ENCODE measurements around the gene BRD4.
A peak's percentile ranks its signal among the peaks of the same experiment; 100 is the strongest.

The BRD4 gene

DNA sequence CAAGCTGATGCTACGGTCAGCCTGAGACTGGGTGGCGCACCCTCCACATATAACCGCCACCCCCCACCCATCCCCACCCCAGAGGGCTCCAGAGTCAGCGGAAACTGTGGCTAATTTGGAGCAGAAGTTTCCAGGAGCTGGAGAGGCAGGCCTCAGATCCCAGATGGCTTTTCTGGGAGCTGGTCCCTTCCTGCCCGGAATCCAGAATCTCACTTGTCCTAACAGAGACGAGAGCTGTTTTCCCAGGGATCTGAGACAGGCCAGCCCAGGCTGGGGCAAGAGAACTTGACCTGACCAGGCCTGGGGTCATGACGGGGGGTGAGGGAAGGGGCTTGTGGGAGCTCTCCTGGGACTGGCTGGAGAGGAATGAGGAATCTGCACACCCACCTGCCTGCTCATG lies 106.6 kb downstream of the BRD4 start:
- DNase-seq (ENCODE audit: low spot score): no peak

DNA sequence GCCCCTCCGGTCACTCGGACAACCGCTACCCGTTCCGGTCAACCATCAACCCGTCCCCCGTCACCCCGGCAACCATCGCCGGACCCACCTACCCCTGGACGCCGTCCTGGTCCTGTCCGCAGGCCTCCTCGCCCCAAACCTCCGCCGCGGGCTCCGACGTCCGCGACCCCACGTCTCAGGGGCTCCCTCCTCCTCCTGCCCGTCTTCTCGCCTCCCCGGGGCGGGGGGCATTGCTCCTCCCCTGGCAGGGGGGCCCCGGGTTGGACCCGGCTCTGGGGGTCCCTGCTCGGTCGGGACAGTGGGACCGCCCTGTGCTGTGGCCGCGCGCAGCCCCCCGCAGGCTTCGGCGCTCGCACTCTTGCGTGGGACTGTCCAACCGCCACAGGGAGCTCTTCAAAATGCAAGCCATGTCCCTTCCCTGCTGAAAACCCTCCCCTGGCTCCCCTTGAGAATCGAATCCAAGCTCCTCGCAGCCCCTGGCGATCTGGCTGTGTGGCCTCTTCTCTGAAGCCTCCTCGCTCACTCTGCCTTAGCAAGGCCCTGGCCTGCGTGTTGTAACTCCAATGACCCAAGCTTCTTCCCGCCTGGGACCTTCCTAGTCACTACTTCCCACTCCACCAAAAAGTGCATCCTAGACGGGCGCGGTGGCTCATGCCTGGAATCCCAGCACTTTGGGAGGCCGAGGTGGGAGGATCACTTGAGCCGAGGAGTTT lies 108.5 kb downstream of the BRD4 start:
- no peak for DNase-seq (ENCODE audit: low spot score)

DNA sequence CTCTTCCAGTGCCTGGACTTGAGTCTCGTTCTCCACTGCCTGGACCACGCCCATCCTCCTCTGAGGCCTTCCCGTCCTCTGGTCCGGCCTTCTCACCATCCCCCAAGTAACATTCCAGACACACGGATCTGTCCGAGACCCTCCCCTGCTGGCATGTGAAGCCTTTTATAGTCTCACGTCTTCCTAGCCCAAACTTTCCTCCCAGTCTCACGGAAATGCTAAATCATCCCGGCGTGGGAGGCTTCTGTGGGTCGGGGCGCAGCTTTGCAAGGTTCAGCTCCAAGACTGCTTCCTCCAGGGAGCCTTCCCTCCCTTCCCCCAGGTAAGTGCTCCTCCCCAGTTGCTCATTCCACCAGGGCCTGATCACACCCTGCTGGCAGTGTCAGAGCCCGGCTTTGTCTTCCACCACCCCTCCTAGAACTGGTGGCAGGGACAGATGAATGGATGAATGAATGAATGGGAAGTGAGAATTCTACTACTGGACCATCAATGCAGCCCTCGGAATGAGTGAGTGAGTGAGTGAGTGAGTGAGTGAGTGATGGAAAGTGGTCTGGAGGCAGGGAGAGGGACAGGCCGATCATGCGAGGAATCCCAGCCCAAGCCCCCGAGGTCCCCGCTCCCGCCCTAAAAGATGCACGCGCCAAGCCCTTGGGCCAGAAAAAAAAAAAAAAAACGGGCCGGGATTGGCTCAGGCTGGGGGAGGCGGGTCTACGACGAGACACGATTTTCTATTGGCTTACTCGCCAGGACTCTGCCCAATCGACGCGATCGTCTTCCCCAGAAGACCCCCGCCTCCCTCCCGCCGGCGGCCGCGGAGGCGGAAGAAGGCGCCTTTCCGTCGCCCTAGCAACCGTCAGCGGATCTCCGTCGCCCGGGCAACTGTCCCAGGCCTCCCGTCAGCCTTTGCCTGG lies 109.3 kb downstream of the BRD4 start:
- DNase-seq (ENCODE audit: low spot score): peak; percentile 83

DNA sequence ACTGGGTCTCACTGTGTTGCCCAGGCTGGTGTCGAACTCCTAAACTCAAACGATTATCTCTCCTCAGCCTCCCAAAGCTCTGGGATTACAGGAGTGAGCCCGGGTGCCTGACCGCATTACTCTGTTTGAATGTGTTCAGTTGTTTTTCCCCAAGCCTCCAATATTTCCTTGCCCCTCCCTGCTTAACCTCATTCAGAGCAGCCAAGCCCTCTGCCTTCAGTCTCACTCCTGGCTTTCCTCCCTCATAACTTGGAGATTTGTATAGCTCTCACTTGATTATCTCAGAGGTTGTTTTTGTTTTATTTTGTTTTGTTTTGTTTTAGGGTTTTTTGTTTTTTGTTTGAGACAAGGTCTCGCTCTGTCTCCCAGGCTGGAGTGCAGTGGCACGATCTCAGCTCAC lies 111.5 kb downstream of the BRD4 start:
- no peak for DNase-seq (ENCODE audit: low spot score)

DNA sequence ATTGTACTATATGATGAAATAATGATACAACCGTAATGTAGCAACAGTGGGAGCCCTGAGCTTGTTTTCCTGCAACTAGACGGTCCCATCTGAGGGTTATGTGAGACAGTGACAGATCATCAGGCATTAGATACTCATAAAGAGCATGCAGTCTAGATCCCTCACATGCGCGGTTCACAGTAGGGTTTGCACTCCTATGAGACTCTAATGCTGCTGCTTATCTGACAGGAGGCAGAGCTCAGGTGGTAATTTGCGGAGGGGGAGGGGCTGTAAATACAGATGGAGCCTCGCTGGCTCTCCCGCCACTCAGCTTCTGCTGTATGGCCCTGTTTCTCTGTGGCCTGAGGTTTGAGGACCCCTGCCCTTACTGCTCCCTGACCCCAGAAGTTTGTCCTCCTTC lies 113.8 kb downstream of the BRD4 start:
- DNase-seq (ENCODE audit: low spot score): no peak

DNA sequence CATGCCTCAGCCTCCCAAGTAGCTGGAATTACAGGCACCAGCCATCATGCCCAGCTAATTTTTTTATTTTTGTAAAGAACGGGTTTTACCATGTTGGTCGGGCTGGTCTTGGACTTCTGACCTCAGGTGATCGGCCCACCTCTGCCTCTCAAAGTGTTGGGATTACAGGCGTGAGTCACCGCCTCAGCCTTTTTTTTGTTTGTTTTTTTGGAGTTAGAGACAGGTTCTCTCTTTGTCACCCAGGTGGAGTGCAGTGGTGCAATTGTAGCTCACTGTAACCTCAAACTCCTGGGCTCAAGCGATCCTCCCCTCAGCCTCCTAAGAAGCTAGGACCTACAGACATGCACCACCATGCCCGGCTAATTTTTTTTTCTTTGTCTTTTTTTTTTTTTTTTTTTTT lies 116.0 kb downstream of the BRD4 start:
- DNase-seq (ENCODE audit: low spot score): no peak

DNA sequence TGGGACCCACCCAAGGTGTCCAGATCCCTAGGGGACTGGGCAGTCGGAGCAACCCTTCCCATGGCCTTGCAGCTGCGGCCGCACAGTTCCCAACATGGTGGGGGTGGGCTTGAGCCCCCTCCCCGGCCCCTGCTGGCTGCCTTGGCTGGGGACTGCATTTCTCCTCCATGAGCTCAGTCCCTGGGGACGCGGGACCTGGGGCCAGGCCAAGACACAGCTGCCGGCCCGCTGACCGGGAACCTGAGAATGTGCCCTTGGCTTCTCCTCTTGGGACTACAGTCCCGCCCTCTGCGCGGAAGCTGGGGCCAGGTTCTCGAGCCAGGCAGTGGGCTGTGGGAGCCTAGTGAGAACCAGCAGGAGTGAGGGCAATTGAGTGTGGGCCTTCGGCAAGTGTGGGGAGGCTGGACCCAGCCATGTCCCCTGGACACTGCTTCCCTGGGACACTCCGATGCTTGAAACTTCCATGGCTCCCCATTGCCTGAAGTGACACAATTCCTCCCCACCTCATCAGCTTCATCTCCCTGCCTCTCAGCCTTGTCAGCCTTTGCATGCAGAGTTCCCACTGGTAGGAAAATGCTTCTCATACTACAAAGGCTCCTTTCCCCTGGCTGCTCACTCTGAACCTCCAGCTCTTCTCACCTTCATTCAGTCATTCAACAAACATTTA lies 118.5 kb downstream of the BRD4 start:
- DNase-seq (ENCODE audit: low spot score): no peak

DNA sequence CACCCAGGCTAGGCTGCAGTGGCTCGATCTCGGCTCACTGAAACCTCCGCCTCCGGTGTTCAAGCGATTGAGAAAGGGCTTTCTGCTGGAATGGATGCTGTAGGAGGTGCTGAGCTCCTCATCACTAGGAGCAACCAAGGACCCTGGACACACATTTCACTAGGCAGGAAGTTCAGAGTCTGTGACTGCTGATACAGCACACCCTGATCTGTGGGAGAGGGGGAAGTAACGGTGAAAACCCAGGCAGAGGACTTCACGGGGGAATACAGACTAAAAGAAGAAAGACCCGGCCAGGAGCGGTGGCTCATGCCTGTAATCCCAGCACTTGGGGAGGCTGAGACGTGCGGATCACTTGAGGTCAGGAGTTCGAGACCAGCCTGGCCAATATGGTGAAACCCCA lies 119.6 kb downstream of the BRD4 start:
- no peak for DNase-seq (ENCODE audit: low spot score)

DNA sequence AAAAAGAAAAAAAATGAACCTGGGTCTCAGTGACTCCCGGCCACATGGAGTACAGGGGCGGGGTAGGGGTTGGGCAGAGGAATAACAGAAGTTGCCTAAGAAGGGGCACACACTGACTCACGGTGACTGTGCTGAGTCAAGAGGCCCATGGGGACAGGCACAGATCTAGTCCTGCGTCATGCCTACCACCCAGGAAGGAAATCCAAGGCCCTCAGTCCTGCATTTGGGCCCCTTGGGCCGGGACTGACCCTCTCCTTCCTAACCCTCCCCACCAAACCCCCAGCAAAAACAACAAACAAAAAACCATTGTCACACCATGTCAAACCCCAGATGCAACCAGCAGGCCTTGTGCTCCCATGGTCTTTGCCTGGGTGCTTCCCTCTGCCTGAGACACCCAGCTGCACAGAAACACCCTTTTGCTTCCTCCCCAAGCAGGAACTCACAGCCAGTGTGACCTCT lies 122.0 kb downstream of the BRD4 start:
- no peak for DNase-seq (ENCODE audit: low spot score)

DNA sequence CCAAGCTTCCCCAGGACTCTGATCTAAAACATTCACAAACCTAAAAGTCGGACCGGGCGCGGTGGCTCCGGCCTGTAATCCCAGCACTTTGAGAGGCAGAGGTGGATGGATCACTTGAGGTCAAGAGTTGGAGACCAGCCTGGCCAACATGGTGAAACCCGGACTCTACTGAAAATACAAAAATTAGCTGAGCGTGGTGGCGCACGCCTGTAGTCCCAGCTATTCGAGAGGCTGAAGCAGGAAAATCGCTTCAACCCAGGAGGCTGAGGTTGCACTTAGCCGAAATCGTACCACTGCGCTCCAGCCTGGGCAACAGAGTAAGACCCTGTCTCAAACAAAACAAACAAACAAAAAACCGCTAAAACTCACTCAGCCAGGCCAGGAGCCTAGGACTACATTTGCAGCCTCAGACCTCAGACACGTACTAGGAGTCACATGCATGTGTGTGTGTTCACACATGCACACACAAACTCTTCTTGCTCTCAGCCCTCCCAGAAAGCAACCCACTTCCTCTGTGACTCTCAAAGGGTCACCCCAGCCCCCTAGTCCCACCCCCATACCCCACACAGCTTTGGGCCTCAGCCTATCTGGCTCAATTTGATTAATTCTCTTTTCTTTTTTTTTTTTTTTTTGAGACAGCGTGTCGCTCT lies 130.8 kb downstream of the BRD4 start:
- DNase-seq (ENCODE audit: low spot score): no peak

DNA sequence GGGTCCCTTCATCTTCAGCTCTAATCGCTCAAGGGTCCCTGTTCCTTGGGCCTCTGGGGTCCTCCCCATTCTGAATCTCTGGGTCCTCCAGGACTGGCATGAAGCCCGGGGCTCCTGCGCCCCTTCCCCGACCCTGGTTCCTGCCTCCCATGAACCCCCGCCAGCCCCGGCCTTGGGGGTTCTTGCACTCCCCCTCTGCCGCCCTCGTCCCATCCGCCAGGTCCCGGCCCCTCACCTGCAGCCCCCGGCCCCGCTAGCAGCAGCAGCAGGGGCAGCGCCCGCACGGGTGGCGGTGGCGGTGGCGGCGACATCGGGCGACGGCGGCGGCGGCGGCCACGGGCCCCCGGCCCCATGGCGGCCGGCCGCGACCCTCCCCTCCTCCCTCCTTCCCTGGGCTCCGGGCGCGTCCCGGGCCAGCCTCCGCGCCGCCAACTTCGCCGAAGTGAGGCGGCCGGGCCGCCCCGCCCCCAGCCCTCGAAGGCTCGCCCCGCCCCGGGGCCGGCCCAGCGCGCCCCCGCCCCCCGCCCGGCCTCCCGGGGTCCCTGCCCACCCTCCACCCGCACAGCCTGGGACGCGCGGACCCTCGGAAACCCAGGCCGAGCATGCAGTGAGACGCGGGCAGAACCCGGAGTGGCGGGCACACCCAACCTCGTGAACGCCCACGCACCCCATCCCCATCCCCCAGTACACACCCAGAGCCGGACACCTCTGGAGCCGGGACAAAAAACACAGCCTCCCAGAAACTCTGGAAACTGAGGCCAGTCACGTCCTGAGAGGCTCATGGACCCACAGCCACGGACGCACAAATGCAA lies 131.6 kb downstream of the BRD4 start, which contains the start of gene NOTCH3:
Gene NOTCH3 (minus strand): TSS at position 443 of the 812 bp plus-strand sequence. CDS start 90 bp downstream, at position 353.
- DNase-seq (ENCODE audit: low spot score): no peak

DNA sequence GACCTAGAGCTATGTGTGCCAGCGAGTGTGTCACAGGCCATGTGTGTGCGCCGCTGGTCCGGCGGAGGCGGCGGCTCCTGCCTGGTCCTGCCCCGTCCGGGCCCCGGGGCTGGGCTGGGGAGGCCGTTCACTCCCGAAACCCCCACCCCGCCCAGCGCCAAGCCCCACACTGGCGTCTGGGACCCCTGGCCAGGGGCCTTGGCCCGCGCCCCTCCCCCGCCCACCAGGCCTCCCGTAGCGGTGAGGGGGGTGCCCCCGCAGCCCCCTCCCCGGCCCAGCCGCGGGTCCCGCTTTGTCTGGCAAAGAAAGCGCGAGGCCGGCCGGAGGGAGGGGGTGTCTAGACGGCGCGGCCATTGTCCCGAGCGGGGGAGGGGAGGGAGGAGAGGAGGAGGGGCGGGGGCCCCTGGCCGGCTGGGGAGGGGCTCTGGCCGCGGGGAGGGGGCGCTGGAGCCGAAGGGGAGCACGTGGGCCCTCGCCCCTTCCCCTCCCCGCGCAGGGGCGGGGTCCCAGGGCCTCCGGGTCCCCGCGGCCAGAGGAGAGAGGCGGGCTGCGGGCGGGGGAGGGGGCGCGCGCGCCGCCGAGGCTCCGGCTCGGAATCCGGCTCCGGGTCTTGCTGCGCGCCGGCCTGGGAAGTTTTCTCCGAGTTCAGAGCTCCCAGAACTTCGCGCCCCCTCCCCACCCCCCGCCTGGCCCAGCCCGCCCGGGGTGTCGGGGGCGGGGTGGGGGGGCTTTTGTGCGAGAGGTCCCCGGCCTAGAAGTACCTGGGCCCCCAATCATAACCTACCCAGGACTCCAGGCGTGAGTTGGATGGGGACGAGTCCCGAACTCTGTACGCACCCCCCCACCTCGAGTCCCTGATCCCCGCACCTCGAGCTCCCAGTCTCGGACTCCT lies 132.4 kb downstream of the BRD4 start:
- DNase-seq (ENCODE audit: low spot score): no peak

DNA sequence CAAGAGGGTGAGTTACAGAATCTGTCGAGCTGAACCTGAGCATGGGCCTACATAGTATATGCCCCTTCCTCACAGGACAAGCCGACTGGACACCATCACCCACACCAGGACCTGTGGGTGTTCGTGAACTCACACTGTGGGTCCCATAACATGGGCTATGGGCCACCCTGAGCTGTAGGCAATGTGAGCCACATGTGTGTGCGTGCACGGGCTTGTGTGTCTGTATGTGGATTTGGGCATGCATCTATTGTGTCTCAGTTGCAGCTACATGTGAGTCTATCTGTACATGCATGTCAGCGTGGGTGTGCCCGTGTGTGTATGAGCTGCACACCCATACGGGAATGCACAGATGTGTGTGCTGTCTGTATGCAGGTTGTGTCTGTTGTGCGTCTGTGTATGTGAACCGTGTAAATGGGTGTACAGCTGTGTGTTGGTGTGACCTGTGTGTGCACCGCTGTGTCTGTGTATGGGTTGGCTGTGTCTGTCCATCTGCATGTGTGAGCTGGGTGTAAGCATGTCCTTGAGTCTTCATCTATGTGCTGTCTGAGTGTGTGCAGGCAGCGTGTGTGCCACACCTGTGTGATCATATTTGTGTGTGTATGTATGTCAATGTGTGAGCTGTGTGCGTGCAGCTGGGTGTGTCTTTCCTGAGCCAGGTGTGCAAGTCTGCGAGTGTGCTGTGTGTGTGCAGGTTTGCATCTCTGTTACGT lies 133.2 kb downstream of the BRD4 start:
- no peak for DNase-seq (ENCODE audit: low spot score)

DNA sequence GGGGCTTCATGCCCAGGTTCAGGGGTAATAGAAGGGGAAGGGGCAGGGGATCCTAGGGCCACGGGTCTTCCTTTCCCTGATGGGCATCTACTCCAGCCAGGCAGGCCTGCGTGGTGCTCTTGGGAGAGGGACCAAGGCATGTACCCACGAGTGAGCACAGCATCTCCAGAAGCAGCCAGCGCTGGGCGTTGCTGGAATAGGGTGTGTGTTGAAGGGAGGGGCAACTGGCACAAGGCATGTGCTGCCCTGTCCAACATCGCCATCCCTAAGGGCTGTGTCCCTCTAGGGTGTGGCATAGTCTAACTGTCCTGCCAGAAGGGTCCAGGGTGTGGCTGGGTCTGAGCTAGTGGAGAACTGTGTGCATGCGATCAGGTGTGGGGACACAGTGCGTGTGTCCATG lies 134.4 kb downstream of the BRD4 start:
- DNase-seq (ENCODE audit: low spot score): no peak

DNA sequence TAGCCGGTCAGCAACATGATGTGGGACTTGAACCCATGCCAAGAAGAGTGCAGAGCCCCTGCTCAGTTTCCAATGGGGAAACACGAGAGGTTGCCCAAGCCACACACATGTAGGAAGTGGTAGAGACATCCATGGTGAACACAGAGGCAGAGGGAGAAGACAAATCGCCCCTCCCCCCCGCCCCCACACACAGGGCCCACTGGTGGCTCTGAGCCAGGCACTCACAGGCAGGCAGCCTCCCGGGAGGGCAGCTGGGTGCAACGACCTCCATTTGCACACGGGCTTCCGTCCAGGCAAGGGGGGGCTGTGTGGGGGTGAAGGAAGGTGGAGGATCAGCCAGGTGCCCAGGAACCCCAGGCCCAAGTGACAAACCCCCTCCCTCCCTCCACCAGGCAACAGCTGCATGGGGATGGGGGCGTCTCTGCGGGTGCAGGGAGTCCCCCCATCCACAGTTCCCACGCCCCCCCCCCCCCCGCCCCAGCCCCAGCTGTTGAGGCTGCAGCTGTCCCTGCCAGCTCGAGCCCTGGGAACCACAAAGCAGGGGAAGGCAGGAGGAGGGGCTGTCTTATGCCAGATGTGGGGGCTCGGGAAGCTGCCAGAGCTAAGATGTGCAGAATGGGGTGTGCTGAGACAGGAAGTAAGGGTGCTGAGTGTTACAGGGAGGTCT lies 134.9 kb downstream of the BRD4 start:
- DNase-seq (ENCODE audit: low spot score): no peak

DNA sequence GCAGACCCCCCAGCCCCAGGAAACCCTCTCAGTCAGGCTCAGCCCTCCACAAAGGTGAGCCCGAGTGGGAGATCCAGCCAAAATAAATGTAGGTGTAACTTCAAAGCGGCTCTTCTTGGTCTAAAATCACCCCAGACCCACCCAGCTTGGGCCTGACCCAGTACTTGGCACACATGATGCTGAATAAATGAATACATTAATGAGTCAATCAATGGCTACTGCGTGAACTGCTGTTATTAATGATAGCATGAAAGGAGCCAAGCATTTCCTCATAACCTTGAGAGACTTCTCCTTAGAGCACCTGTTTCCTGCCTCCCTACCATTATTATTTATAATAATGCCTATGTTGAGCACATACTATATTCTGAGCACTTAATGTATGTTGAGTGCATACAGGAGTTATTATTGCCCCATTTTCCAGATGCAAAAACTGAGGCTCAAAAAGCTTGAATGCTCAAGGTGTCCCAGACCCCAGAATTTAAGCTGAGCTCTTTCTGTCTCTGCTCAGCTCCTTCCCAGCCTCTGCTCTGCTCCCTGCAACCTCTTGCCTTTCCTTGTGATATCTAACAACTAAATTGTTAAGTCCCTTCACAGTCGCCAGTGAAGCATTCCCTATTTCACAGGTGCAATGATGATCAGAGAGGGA lies 135.9 kb downstream of the BRD4 start:
- no peak for DNase-seq (ENCODE audit: low spot score)

DNA sequence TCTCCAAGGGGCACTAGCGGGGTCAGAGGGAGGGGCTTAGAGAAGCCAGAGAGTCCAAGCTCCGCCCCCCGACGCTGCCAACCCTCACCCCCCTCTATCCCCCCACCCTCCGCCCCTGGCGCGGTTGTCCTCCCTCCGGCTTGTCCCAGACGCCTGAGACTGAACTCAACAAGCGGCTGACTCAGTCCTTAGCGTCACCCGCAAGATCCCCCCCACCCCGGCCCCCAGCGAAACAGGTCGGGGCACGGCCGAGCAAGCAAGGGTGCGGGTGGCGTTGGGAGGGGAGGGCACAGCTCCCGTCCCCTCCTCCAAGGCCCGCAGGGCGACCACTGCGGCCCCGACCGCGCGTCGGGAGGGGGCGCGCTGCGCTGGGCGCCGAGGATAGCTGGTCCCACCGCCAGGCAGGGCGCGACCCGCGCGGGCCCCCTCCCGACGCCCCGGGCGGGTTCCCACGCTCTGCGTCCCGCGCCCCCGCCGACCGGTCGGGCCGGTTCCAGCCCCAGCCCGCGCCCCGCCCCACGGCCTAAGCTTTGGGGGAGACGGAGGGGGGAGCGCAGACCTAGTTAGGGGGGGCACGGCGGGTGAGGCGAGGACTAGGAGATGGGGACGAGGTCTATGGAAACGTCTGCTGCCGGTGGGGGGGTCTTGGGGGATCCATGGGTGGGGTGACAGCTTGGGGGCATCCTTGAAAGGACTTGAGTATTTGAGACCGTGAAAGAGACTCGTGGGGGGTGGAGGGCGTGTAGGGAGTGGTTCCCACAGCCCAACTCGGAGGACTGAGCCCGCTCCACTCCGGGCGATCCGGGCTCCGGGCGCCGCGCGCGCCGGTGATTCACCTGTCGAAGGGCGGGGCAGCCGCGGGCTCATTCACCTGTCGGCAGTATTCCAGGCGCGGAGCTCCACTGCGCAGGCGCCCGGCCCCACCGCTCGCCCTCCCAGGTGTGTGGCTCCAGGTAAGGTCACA lies 136.7 kb downstream of the BRD4 start:
- no peak for DNase-seq (ENCODE audit: low spot score)
